ENCODE measurements around the gene TPR.
"Not testable (repeated sequence)": the region's sequence is repeated elsewhere in the genome, so short reads cannot be mapped to it uniquely, and the experiment has no call there.

Gene TPR

DNA sequence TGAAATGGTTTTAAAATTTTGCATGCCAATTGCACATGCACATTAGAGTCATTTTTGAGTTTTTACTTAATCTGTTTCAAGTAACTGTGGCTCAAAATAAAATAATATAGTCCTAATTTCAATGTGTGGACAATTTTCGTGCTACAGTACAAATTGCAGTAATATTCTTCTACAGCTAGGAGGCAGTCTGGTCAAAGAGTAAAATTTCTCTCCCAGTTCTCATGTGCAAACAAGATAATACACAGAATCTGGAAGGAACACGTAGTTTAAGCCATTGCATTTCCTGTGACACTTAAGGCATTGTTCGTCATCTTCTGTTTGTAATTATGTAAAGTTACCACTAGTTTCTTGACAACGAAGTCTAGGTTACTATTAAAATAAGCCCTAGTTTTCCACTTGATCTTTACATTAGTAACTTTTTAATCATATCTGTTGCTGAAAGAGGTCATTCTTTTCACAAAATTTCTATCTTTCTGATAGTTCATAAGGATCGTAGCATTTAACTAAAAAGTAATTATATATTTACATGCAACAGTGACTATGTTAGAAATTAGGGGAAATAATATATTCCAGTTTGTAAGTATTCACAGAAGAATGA is 29.5 kb upstream of the TPR start:
- no peak overlapping the region for H3K9ac ChIP-seq
- H4K20me1 ChIP-seq (ENCODE audit: insufficient read depth): no peaks in the 10 kb centered on the region
- peaks cover 34% of the 10 kb centered on the region for H3K4me1 ChIP-seq (ENCODE audit: low read depth, poor library complexity, severe bottlenecking)
- no peaks in the 10 kb centered on the region; the same call in 1 of the 2 replicates for H3K79me2 ChIP-seq (ENCODE audit: insufficient read depth, low read depth)
- no peaks in the 10 kb centered on the region for H3K36me3 ChIP-seq (ENCODE audit: insufficient read depth)
- TF ChIP-seq, protein P1, sequence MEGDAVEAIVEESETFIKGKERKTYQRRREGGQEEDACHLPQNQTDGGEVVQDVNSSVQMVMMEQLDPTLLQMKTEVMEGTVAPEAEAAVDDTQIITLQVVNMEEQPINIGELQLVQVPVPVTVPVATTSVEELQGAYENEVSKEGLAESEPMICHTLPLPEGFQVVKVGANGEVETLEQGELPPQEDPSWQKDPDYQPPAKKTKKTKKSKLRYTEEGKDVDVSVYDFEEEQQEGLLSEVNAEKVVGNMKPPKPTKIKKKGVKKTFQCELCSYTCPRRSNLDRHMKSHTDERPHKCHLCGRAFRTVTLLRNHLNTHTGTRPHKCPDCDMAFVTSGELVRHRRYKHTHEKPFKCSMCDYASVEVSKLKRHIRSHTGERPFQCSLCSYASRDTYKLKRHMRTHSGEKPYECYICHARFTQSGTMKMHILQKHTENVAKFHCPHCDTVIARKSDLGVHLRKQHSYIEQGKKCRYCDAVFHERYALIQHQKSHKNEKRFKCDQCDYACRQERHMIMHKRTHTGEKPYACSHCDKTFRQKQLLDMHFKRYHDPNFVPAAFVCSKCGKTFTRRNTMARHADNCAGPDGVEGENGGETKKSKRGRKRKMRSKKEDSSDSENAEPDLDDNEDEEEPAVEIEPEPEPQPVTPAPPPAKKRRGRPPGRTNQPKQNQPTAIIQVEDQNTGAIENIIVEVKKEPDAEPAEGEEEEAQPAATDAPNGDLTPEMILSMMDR (conservative IDR thresholded peaks at IDR 0.05; ENCODE audit: low read depth, low read length): peak; percentile 92
- H3K27me3 ChIP-seq (ENCODE audit: insufficient read depth, low read depth): no peaks in the 10 kb centered on the region
- H3K4me2 ChIP-seq: 0 out of 2 replicates have a peak overlapping the region, but pooled peaks have one; percentile 1
- H3K4me3 ChIP-seq (IDR thresholded peaks at IDR 0.05; ENCODE audit: insufficient read depth, low read depth, low read length): no peak overlapping the region
- no peak overlapping the region for H3K27ac ChIP-seq
- H2AFZ ChIP-seq (ENCODE audit: low read depth): no peak overlapping the region

DNA sequence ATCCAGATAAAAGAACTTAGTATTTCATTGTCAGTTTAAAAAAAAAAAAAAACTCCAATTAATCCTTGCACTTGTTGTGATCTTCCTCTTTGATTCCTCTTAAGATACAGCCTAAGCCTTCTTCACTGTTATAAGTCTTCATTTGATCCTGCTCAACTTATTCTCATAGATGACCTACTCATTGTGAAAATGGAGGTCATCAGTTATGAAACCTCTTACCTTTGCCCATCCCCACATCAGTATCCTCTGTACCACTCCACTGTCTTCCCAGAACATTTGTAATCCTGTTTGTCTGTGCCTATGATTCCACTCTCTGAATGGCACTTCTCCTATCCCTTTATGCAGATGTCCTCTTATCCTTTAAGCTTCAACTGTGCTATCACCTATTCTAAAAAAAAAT is 28.6 kb upstream of the TPR start:
- H3K27ac ChIP-seq: no peak overlapping the region
- no peak overlapping the region for H3K9ac ChIP-seq
- no peaks in the 10 kb centered on the region for H4K20me1 ChIP-seq (ENCODE audit: insufficient read depth)
- H3K27me3 ChIP-seq (ENCODE audit: insufficient read depth, low read depth): no peaks in the 10 kb centered on the region
- H3K4me3 ChIP-seq (IDR thresholded peaks at IDR 0.05; ENCODE audit: insufficient read depth, low read depth, low read length): no peak overlapping the region
- TF ChIP-seq, protein P1 (conservative IDR thresholded peaks at IDR 0.05; ENCODE audit: low read depth, low read length): no peak
- peaks cover 8% of the 10 kb centered on the region; the same call in 1 of the 2 replicates for H3K36me3 ChIP-seq (ENCODE audit: insufficient read depth)
- no peak overlapping the region for H2AFZ ChIP-seq (ENCODE audit: low read depth)
- H3K4me2 ChIP-seq: no peak overlapping the region
- peaks cover 24% of the 10 kb centered on the region for H3K4me1 ChIP-seq (ENCODE audit: low read depth, poor library complexity, severe bottlenecking)
- no peaks in the 10 kb centered on the region; the same call in 1 of the 2 replicates for H3K79me2 ChIP-seq (ENCODE audit: insufficient read depth, low read depth)

DNA sequence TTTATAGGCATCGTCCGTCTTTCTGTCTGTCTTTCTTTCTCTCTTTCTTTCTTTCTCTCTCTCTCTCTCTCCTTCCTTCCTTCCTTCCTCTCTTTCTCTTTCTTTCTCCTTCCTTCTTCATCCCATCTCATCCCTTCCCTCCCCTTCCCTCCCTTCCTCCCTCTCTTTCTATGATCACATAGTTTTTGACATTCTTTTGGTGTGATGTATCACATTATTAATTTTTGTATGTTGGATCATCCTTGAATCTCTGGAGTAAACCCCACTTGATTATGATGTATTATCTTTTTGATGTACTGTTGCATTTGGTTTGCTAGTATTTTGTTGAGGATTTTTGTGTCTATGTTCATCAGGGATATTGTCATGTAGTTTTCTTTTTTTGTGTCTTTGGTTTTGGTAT is 26.4 kb upstream of the TPR start:
- H3K4me2 ChIP-seq; H3K27ac ChIP-seq; H2AFZ ChIP-seq (ENCODE audit: low read depth); H3K27me3 ChIP-seq (ENCODE audit: insufficient read depth, low read depth); H4K20me1 ChIP-seq (ENCODE audit: insufficient read depth); H3K4me3 ChIP-seq (IDR thresholded peaks at IDR 0.05; ENCODE audit: insufficient read depth, low read depth, low read length); H3K79me2 ChIP-seq (ENCODE audit: insufficient read depth, low read depth); H3K9ac ChIP-seq: not testable (repeated sequence)
- peaks cover 14% of the 10 kb centered on the region for H3K4me1 ChIP-seq (ENCODE audit: low read depth, poor library complexity, severe bottlenecking)
- H3K36me3 ChIP-seq (ENCODE audit: insufficient read depth): peaks cover 10% of the 10 kb centered on the region; the same call in 1 of the 2 replicates

DNA sequence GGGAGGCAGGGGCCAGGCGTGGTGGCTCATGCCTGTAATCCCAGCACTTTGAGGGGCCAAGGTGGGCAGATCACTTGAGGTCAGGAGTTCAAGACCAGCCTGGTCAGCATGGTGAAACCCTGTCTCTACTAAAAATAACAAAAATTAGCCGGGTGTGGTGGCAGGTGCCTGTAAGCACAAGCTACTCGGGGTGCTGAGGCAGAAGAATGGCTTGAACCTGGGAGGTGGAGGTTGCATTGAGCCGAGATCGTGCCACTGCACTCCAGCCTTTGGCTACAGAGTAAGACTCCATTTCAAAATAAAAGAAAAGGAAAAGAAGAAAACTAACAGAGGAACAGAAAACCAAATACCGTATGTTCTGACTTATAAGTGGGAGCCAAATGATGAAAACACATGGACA is 17.7 kb upstream of the TPR start:
- H4K20me1 ChIP-seq (ENCODE audit: insufficient read depth); H3K4me3 ChIP-seq (IDR thresholded peaks at IDR 0.05; ENCODE audit: insufficient read depth, low read depth, low read length); H3K4me2 ChIP-seq; H3K27ac ChIP-seq; H3K79me2 ChIP-seq (ENCODE audit: insufficient read depth, low read depth); H3K9ac ChIP-seq; H2AFZ ChIP-seq (ENCODE audit: low read depth); H3K27me3 ChIP-seq (ENCODE audit: insufficient read depth, low read depth): not testable (repeated sequence)
- peaks cover 10% of the 10 kb centered on the region for H3K4me1 ChIP-seq (ENCODE audit: low read depth, poor library complexity, severe bottlenecking)
- peaks cover 16% of the 10 kb centered on the region for H3K36me3 ChIP-seq (ENCODE audit: insufficient read depth)

DNA sequence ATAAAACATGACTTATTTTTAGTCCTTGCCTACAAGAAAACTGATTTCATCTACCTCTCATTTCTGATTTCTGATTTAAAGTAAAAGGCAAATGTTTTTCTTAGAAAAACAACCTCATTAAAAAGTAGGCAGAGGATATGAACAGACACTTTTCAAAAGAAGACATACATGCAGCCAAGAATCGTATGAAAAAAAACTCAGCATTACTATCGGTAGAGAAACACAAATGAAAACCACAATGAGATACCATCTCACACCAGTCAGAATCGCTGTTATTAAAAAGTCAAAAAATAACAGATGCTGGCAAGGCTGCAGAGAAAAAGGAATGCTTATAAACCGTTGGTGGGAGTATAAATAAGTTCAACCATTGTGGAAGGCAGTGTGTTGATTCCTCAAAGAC is 16.8 kb upstream of the TPR start:
- no peak overlapping the region for H3K4me2 ChIP-seq
- H3K27me3 ChIP-seq (ENCODE audit: insufficient read depth, low read depth): no peaks in the 10 kb centered on the region
- no peaks in the 10 kb centered on the region for H4K20me1 ChIP-seq (ENCODE audit: insufficient read depth)
- no peaks in the 10 kb centered on the region for H3K79me2 ChIP-seq (ENCODE audit: insufficient read depth, low read depth)
- no peak overlapping the region for H3K4me3 ChIP-seq (IDR thresholded peaks at IDR 0.05; ENCODE audit: insufficient read depth, low read depth, low read length)
- TF ChIP-seq, protein P1 (conservative IDR thresholded peaks at IDR 0.05; ENCODE audit: low read depth, low read length): no peak
- no peak overlapping the region for H2AFZ ChIP-seq (ENCODE audit: low read depth)
- peaks cover 10% of the 10 kb centered on the region for H3K4me1 ChIP-seq (ENCODE audit: low read depth, poor library complexity, severe bottlenecking)
- peaks cover 17% of the 10 kb centered on the region for H3K36me3 ChIP-seq (ENCODE audit: insufficient read depth)
- H3K9ac ChIP-seq: no peak overlapping the region
- no peak overlapping the region for H3K27ac ChIP-seq
